DOHH2 (cell line): Measurements from ENCODE around the gene ATP2A2.

Source experiments
- CTCF ChIP-seq: fragments of 200-600 bp; sonication (generic); IDR thresholded peaks from one replicate; pipeline ENCODE4 v1.5.1; 2014; ENCODE audit warnings: antibody characterized with exemption, mild to moderate bottlenecking, low read depth, low read length; ENCODE audit not compliant: poor library complexity, severe bottlenecking
- EZH2phosphoT487 ChIP-seq: fragments of 200-600 bp; sonication (generic); IDR thresholded peaks from 2 replicates; pipeline ENCODE4 v1.6.1; 2017; ENCODE audit warnings: borderline replicate concordance, mild to moderate bottlenecking, antibody characterized with exemption, low read length, moderate library complexity, mixed read lengths

- TF ChIP-seq EZH2phosphoT487 (no peak), CTCF (no peak)
Measured at GRCh38 chr12:110349096-110349495, 68.0 kb downstream of the ATP2A2 start.
